GM21737 (cell line): Measurements from ENCODE around the gene NAP1L2.
A peak's percentile ranks its signal among the peaks of the same experiment; 100 is the strongest.
"Not testable (repeated sequence)": the region's sequence is repeated elsewhere in the genome, so short reads cannot be mapped to it uniquely, and the experiment has no call there.

Experiments
- ATAC-seq: cut with Tn5 transposase; IDR thresholded peaks from one replicate; pipeline ENCODE4 v1.9.1; 2021; ENCODE audit warnings: mild to moderate bottlenecking, moderate library complexity; ENCODE audit not compliant: unreplicated experiment

Gene NAP1L2

GRCh38 chrX:73214426-73215094, at the start of gene NAP1L2:
TSS of gene NAP1L2 (minus strand) at chrX:73214851. CDS start at chrX:73214492, 359 bp downstream.
- peak; percentile 91 for ATAC-seq

- no peak for ATAC-seq
These were observed 48.3 kb upstream of the NAP1L2 start for GRCh38 chrX:73262991-73263390.

- no peak for ATAC-seq
These were observed 24.6 kb upstream of the NAP1L2 start for GRCh38 chrX:73239242-73239641.

- no peak for ATAC-seq
These were observed 3.0 kb upstream of the NAP1L2 start for GRCh38 chrX:73217621-73218020.

- ATAC-seq, result peak; percentile 19
These were observed 595 bp upstream of the NAP1L2 start for GRCh38 chrX:73215246-73215645.

GRCh38 chrX:73213734-73214425, 771 bp downstream of the NAP1L2 start:
- ATAC-seq, result peak; percentile 8

- ATAC-seq, result no peak
These were observed 8.3 kb downstream of the NAP1L2 start for GRCh38 chrX:73206366-73206765.

- no peak for ATAC-seq
These were observed 32.0 kb downstream of the NAP1L2 start for GRCh38 chrX:73182502-73183114.

- ATAC-seq, result not testable (repeated sequence)
These were observed 45.7 kb downstream of the NAP1L2 start for GRCh38 chrX:73168945-73169344.
